ENCODE data around the gene MAP3K12.

The MAP3K12 gene

GRCh38 chr12:53506881-53507602 is 7.8 kb upstream of the MAP3K12 start, which contains the start of gene NPFF:
Gene NPFF, minus strand, starts transcription at chr12:53507484. Its CDS starts 10 bp downstream, at chr12:53507474.
- no peak for DNase-seq

DNA sequence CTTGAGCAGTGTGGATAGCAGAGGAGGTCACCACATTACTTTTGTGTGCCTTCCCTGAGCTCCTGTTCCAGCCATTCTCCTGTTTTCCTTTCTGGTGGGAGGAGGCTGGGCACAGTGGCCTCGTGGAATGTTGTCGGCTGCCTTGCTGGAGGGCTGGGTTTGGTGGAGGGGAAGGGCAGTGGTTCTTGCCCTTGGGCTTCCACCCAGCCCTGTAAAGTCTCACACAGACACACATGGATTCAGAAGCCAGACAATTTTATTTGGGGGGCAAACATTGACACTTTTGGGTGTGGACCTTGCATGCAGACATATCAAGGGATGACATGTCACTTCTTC is 7.2 kb upstream of the MAP3K12 start:
- no peak for DNase-seq

- DNase-seq, result no peak
These were observed 6.5 kb upstream of the MAP3K12 start for GRCh38 chr12:53505555-53506449.

DNA sequence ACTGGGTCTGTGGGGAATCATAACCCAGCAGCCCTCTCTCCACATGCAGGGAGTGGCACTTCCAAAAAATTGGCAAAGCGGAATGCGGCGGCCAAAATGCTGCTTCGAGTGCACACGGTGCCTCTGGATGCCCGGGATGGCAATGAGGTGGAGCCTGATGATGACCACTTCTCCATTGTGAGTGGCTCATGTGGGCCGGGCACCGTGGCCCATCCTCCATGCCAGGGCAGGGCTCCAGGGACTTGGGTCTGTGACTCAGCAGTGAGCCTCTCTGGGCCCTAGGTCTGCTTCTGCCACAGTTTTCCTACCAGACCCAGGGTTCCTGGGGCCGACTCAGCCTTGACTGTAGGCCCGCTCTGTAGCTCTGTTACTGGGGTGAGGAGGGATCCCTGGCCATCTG is 5.8 kb upstream of the MAP3K12 start:
- no peak for DNase-seq

- DNase-seq, result no peak
These were observed 5.0 kb upstream of the MAP3K12 start for GRCh38 chr12:53504004-53504920.

GRCh38 chr12:53502983-53503728 is 3.9 kb upstream of the MAP3K12 start:
- no peak for DNase-seq

GRCh38 chr12:53502331-53502730 is 3.1 kb upstream of the MAP3K12 start:
- no peak for DNase-seq

DNA sequence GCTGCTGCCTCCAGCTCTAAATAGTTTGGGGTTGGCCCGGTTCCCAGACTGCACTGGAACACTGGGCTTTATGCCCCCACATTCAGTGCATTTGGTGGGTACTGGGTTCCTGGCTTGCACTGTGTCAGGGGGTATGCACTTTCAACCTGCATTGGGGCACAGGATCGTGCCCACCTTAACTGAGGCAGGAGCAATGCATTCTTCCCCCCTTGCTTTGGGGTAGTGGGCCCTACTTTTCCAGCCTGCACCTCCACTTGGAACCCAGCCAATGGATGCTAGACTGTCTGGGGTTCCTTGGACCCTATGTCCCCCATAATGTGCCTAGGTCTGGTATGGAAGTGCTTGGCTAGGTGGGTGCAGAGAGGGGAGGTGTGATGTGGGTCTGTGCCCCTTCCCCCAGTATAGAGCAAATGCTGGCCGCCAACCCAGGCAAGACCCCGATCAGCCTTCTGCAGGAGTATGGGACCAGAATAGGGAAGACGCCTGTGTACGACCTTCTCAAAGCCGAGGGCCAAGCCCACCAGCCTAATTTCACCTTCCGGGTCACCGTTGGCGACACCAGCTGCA is 2.4 kb upstream of the MAP3K12 start:
- no peak for DNase-seq

DNA sequence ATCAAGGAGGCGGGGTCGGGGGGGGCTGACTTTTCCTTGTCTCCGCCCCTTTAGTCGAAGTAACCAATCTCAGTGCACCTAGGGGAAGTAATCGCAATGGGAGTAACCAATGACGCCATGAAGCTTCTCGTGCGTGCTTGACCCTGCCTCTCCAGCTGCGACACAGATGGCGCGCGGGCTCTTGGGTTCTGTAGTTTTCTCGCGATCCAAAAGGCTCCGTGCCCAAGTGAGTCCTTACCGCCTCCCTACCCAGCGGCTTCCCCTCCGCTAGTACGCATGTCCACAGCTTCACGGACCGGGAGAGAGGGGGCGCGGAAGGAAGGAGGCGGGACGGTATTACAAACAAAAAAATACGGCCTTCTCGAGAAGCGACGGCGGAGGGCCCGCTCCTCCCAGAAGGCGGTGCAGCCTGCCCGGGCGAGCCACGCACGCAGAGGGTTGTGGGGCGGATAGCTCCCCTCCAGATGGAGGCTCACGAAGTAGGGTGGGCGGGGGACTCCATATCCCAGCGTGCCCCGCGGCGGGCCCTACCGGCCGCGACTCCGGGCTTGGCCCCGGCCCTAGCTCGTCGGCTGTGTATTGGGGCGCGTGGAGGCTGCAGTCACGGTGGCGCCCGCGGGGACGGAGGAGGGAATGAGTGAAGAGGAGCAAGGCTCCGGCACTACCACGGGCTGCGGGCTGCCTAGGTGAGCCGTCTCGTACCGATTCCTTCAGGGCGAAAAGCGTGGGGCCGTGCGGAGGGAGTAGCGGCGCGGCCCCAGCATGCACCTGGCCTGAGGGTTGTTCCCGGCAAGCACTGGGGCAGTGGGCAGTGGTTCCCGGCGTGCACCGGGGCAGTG is 1.7 kb upstream of the MAP3K12 start, which contains the start of gene TARBP2:
Gene TARBP2 (plus strand): TSS at position 508 of the 839 bp plus-strand sequence. CDS start 126 bp downstream, at position 634.
- DNase-seq, result peak; percentile 98

DNA sequence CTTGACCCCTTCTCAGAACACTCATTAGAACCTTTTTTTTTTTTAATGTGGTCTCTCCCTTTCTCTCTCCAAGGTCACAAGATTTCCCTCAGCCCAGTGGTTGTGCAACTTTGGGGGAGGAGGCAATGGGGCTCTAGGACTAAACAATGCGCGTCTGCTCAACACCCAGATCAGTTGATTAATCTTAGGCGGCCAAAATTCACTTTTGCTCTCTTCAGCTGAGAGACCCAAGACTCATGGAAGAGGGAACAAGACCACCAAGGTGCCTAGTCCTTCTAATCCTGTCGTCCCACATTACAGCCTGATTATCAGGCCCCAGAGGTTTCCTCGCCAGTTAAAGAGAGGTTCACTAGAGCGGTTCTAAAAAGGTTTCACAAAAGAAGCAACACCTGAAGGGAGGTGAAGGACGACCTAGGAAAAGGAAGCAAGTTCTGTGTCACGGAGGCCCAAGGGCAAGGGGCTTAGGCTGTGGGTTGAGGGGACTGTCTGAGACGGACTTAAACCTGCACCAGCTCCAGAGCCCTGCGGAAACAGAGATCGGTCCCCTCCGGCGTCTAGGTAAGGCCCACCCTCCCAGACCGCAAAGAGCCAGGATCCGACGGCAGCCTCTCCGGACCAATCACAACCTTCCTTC is 1.0 kb upstream of the MAP3K12 start:
- DNase-seq, result no peak

- no peak for DNase-seq
These were observed 1.0 kb downstream of the MAP3K12 start for GRCh38 chr12:53498235-53498630.

DNA sequence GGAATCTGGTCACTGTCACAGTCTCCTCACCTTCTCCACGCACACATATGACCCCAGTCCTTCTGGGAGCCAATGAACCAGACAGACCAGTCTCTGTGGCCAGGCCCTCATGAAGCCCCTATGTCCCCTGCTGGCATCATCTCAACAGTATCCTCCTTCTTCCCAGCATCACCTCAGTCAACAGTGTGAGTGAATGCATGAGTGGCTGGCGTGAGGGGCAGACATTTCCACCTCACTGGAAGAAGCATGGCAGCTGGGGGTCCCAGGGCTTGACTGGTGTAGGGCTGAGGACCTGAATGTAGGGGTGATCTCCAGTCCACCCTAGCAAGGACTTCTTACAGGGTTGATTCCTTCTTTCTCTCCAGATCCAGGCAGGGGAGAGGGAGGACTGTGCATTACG is 1.8 kb downstream of the MAP3K12 start:
- no peak for DNase-seq

DNA sequence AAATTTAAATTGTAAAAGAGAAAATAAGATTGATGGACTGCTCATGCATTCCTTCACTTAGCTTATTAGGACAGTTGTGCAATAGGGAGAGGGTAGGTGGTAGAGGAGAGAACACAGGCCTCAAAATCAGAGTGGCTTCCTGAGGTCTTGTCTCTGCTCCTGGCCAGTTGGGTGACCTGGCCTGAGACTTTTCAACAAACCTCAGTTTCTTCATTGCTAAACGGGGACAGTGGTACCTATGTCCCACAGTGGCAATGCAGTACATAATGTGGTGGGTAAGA is 2.6 kb downstream of the MAP3K12 start:
- no peak for DNase-seq

DNA sequence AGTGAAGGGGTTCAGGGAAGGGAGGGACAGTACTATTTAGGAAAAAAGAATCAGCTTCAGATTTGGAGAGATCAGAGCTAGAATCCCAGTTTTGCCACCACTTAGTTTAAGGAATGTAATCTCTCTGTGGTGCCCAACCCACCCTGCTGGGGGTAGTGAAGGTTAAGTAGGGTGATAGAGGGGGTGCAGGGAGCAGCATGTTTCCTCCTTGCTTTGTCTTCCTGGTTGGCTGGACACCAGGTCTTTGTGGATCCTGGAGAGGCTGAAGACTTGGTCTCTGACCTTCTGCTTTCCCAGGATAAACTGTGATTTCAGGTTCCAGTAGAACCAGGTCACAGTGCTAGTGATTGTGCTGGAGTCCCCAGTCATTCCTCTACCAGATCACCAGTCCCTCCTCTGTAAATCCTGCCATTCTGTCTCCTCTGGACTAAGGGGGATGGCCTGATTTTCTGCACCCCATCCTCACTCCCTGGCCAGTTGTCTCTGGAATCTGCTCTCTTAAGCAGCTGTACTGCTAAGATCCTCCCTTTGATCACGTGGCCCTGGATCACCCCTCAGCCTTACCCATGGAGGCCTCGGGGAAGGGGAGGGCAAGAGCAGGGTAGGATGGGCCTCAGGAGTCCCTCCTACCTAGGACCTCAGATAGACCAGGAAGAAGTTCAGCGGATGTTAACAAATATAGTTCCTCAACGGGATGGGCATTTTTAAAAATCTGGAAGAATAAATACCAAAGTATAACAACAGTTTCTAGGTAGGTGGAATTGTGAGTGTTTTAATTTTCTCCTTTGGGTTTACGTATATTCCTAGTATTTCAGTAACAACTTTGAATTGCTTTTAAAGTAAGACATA is 3.1 kb downstream of the MAP3K12 start:
- DNase-seq, result no peak

GRCh38 chr12:53493610-53494391 is 5.5 kb downstream of the MAP3K12 start:
- no peak for DNase-seq

DNA sequence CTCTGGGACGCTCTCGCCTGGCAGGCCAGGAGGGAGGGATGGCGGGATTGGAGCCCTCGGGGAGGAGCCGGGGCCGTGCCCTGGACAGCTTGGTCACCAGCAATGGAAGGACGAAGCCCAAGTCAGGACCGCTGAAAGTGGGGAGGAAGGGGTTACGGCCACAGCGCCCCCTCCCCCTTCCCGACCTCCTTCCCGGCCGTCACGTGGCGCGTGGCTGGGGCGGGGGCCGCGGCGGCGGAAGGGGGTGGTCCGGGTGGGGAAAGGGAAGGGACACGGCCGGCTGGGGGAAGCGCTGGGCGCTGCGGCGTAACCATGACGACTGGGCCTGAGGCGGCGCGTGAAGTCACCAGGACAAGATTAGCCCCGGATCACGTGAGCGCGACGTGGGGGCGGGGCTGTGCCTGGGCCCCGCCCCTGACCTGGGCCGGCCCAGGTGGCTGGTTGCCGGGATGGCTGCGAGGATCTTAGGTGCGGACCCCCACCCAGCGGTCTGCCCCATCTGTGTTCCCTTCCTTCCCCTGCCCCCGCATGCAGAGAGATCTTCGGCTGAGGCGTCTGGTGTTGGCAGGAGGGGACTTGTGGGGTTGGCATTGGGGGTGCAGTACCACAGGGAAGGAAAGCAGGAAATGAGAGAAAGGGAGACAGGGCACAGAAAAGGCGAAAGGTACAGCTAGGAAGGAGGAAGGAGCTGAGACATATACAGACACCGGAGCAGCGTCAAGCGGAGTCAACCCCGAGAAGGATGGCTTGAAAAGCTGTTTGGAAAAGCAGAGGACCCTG is 6.2 kb downstream of the MAP3K12 start:
- DNase-seq, result peak; percentile 84

GRCh38 chr12:53492188-53492587 is 7.1 kb downstream of the MAP3K12 start:
- no peak for DNase-seq

All from stimulated activated CD4-positive, alpha-beta T cell treated with anti-CD3 and anti-CD28 coated beads, Interleukin-1b, Interleukin-23, amount 100 ng/mL, for 48 hours (primary cell).